GM19025 (cell line): ENCODE results near the gene RAC3.

Experiments used
- ATAC-seq: cut with Tn5 transposase; IDR thresholded peaks from one replicate; pipeline ENCODE4 v1.9.1; 2021; ENCODE audit warnings: mild to moderate bottlenecking, low read depth, moderate library complexity; ENCODE audit not compliant: unreplicated experiment

The RAC3 gene

DNA sequence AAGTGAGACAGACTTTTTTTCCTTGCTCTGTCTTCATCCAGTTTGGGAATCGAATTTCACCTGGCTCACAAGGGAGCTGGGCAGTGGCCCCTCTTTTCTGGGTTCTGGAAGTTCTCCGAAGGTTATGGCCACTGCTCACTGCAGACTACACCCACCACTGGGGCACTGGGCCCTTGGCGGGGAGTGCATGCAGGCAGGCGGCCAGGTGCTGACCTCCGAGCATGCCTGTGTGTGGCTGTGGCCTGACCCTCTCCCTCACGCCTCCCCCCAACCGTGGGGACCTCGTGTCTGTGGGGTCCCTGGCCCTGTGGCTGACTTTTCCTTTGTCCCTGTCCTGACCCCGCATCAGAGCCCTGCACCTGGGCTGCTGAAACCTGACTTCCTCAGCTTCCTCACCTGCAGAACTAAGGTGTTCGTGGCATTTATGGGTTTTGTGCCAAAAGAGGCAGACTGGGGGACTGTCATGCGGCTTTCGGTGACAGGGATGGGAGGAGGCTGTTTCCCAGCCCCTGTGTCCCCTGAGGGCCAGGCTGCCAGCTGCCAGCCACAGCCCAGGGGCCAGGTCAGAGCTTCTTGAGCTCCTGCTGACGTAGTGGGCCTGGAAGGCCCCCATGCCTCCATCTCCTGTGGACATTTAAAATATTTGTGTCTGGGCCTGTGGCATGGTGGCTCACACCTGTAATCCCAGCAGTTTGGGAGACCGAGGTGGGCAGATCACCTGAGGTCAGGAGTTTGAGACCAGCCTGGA lies 32.6 kb upstream of the RAC3 start:
- no peak for ATAC-seq

DNA sequence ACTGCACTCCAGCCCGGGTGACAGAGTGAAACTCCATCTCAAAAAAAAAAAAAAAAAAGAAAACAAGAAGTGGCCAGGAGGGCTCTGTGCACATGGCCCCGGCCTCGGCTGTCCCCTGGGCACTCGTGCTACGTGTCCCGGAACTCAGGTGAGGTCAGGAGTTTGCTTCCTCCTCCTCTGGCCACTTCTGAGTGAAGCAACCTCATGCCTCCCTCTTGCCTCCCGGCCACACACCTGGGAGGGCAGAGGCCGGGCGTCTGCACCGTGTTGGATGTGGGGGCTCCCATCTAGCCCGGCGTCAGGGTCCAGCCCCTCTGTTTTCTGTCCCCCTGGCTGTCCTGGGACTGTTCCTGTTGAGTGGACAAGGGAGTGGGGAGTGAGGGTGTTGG lies 31.9 kb upstream of the RAC3 start:
- no peak for ATAC-seq

DNA sequence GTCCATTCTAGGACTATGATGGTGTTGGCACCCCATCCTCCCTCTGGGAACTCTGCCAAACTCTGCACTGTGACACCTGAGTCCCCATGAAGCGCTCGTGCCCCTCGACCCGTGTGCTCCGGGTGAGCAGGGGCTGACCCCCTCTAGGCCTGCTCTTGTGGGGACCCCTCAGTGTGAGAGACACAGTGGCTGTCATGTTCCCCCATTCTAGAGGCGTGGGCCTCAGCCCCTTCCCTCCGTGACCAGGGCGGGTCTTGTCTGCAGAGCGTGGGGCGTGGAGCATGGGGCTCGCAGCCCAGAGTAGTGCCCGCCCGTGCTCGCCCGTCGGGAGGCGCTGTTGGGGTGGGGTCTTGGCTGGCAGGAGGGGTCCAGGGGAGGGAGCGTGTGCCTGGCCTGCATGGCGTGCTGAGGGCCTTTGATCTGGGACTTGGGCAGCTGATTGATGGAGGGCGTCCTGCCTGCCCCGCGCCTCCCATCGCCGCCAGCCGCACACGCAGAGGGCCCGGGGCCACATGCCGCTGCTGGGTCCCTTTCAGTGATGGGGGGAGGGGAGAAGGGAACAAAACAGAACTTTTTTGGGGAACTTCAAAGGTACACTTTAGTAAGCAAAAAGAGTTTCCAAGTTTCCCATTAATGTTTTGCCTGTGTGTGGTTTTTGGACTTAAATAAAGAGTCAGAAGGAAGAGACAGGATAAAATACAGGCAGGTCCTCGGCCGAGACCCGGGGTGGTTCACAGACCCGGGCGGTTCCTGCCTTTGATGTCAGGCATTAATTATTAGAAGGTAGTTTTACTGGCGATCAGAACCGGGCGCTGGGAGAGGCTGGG lies 31.3 kb upstream of the RAC3 start:
- no peak for ATAC-seq

DNA sequence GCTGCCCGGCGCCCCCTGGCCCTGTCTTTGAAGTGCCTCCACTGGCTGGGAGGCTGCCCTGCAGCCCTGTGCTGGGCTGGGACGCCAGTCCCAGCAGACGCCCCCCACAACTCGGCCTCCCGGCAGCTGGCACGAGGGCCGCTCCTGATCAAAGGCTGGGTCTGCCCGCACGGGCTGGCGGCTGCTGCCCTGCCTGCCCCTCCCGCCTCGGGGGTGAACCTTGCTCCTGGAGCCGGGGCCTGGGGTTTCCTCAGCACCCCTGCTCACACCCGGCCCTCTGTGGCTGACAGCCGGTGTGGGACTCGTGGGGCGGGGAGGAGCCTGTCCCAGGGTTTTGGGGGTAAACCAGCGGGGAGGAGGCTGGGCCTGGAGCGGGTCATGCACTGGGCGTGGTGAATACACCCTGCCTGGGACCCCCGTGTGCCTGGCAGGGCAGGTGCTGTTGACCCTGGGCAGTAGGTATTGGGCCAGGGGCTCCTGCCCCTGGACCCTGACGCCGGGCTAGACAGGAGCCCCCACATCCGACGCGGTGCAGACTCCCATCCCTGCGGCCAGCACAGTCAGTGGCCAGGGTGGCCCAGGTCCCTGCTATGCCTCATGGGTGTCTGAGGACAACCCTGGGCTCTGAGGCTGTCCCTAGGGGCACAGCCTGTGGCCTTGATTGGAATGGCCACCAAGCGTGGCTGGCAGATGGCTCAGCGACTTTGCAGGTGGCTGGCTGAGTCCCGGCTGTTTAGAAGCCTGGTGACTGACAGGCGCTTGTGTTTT lies 30.5 kb upstream of the RAC3 start:
- ATAC-seq, result no peak

DNA sequence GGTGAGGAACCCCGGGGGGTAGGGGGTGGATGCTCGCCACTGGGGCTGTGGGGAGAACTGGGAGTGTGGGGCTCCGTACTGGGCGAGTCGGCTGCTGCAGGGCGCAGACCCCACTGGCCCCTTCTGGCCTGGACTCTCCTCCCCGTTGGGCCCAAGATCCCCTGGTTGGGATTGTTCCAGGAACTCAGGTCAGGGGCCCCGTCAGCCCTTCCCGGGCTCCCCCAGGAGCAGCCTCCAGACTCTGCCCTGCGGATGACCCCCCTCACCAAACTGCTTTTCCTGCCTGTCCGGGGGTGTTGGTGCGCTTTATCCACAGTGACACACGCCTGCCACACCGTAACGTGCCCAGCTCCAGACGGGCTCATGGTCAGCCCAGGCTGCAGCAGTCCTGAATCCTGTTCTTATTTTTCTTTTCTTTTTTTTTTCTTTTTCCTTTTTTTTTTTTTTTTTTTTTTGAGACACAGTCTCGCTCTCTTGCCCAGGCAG lies 29.9 kb upstream of the RAC3 start:
- ATAC-seq, result no peak

DNA sequence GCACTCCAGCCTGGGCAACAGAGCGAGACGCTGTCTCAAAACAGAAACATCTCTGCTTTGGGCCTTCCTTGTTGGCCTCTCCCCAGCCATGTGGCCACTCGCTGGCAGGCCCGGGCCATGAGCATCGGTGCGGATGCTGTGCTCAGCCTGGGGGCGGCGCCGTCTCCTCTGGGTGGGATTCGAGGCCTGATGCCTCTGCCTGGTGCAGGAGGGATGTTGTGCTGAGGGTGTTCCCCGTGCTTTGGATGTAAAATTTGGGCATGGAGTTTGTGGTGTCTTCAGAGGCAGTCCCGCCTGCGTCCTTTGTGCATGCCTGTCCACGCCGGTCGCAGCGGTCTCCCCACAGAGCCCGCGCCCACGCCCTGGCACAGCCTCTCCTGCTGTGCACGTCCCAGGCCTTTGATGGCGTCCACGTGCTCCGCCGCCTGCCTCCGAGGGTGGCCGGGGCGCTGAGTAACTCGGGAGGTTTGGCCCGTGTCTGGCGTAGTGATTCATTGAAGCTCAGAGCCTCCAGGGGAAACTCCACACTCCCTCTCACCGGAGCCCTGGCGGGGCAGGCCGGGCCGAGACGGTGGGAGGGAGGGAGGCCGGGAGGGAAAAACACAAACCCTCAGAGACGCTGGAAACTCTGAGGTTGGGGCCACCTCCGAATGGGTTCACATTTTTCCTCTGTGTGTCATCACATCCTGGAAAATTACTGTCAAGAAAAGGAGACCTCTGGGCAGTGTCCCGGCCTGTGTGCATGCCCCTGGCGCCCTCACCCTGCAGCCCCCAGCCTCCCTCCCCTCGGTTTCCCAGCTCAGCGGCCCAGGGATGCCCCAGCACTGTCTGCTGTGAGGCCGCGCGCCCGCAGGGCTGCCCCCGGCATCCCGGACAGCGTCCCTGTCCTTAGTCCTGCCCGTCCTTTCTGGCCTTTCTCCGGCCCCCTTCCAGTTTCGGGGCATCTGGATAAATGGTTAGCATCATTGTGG lies 27.8 kb upstream of the RAC3 start:
- no peak for ATAC-seq

DNA sequence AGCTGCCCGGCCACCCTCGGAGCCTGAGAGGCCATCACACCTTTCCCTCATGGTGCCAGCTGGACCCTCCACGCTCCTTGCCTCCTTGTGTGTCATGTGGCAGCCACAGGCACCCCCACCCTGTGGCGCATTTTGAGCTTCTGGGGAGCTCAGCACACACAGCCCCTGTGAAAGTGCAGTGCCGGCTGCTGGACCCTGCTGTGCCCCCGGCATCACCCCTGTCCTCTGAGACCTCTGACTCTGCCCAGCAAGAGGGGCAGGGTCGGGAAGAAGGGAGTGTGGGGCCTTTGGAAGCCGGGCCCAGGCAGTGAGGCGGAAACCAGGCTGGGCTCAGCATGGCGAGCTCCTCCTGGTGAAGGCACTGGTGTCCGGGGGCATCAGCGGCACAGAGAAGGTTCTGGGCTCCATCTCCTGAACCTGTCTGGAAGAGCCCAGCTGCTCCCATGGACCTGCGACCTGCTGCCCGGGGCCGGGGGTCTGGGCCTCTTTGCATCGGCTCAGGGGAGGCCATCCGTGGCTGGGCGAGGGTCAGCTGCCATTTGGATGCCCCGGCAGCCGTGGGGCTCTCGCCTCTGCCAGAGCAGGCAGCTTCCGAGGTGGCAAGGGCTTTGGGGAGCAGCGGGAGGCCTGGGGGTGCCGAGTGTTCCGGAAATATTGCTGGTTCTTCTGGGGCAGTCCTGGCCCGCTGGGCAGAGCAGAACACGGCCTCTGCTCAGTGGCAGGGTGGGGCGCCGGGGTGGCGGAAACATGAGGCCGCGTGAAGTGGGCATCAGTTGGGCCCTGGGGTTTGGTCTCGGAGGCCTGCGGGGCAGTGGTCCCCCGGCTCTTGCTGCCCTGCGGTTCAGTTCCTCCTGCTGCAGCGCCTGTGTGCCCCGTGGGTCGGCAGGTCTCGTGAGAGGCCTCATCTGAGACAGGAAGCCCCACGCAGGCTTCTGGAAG lies 26.7 kb upstream of the RAC3 start:
- no peak for ATAC-seq

DNA sequence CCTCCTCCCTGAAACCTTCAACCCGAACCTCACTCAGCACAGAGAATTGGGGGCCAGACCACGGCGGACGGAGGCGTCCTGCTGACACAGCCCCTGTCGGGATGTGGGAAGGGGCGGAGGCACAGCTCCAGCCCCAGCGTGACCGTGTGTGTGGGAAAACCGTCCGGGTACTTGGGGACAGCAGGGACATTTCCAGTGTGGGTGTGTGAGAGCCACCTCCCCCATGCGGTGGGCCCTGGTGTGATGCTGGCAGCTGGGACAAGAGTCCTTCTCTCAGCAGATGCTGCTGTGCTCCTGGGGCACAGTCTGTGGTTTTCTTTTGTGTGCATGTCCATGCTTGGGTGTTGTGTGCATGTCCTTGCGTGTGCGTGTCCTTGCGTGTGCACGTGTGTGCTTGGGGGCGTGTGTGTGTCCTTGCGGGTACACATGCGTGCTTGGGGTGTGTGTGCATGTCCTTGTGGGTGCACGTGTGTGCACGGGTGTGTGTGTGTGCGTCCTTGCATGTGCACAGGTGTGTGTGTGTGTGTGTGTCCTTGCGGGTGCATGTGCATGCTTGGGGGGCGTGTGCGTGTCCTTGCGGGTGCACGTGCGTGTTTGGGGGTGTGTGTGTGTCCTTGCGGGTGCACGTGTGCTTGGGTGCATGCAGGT lies 25.7 kb upstream of the RAC3 start:
- no peak for ATAC-seq

DNA sequence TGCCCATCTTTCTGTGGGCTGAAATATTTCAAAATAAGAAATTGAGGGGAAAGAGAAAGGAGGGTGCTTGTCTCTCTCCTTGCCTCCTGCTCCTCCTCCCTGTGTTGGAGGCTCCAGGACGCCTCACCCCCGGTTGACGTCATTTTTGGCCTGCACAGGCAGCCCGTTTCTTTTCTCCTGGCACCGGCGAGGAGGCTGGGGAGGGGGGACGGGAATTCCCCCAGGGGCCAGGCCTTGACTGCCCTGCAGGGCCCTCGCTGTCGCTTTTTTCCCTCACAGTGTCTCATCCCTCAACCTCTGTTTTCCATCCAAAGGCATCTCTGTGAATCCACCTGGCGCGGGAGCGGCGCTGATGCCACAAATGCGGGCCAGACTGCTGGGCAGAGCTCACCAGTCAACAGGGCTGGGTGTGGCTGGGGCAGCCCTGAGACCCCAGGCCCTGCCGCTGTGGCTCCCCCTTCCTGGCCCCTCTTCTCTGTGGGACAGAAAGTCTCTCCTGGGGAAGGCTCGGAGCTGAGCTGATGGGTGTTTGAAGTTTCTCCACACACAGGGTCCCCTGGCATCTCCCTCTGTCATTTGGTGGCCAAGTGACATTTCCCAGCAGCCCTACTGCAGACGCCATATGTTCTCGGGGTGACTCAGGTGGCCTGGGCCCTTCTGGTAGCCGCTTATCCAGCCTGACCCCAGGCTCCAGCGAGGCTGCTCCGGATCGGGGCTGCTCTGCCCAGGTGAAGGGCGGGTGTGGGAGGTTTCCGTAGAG lies 24.8 kb upstream of the RAC3 start:
- no peak for ATAC-seq

DNA sequence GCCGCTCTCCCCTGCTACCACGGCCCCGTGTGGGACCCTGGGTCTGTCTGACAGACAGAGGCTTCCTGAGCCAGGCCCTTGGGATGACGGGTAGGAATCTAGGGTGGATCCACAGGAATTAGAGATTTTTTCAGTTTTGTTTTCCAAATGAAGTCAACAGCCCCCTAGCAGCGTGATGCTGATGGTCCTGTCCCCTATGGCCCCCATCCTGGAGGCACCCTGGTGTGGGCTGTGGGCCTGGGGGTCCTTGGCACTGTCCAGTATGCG lies 24.3 kb upstream of the RAC3 start:
- no peak for ATAC-seq

DNA sequence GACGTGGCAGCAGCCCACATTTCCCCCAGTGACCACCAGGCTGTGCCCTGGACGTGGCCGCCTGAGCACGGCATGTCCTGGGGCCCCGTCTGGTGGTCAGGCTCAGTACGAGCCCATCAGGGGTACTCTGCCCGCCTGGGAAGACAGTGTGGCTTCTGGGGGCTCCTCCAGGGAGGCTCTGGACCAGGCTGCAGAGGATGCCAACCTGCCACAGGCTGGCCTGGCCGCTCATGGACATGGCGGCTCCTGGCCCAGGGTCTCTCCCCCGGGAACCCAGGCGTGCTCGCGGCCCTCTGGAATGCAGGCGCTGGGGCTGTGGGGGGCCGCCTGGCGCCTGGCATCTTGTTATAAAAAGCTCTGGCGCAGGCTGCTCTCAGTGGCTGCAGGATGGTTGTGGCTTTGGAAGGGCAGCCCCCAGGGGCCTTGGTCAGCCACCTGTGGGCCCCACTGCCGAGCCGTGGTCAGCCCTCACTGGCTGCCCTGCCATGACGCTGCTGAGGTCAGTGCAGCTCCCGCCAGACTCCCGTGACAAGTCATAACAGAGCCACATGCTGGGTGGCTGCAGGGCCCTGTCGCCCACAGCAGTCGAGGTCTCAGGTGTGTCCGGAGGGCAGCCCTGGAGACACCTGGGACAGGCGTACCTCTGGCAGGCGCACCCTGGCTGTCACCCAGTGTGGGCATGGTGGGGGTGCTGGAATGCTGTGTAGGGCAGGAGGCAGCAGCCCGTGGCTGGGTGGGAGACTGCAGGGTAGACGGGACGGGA lies 23.8 kb upstream of the RAC3 start:
- no peak for ATAC-seq

DNA sequence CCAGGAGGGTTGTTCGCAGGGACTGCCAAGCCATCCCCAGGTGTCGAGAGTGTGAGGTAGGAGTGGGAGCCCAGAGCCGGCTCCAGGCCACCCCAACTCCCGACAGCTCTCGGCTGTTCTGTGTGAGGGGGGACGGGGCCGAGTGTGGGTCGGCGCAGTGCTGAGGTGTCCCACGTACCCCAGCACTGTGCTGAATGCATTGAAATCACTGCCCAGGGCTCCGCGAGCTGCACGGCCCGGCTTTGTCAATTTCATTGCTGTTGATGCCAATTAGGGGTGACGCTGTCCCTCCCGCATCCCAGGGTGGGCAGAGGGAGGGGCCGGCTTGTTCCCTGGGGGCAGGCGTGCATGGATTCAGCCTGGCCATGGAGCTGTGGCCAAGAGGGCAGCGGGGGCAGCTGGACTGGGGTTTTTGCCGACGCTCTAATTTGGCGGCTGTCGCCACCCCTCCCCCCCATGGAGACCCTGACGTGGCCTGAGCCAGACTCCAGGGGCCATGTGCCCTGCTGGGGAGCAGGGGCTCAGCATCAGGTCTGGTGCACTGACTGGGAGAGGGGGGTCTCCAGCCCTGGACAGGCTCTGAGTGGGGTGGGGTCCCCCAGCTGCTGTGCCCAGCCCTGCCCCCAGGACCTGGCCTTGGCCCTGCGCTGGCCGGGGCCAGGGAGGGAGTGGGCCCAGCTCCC lies 23.1 kb upstream of the RAC3 start:
- no peak for ATAC-seq

DNA sequence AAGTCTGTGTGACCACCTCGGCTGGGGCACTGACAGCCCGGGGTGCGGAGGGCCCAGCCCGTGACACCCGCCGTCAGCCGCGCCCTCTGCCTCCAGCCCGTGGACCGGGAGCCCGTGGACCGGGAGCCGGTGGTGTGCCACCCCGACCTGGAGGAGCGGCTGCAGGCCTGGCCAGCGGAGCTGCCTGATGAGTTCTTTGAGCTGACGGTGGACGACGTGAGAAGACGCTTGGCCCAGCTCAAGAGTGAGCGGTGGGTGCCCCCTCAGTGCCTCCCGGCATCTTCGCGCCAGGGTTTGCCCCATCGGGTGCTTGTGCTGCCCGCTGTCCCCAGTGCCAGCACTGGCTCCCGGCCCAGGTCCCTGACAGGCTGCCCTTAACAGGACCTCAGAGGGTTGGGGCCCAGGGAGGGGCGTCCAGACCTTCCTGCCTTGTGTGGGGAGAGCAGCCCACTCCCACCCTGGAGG lies 22.5 kb upstream of the RAC3 start:
- no peak for ATAC-seq

DNA sequence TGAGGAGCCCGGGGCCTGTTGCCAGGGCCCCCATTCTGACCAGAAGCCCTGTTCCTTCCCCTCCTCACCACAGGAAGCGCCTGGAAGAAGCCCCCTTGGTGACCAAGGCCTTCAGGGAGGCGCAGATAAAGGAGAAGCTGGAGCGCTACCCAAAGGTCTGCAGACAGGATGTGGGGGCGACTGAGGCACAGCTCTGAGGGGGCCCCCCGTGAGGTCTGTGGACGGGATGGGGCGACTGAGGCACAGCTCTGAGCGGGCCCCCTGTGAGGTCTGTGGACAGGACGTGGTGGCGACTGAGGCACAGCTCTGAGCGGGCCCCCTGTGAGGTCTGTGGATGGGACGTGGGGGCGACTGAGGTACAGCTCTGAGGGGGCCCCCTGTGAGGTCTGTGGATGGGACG lies 22.1 kb upstream of the RAC3 start:
- no peak for ATAC-seq

DNA sequence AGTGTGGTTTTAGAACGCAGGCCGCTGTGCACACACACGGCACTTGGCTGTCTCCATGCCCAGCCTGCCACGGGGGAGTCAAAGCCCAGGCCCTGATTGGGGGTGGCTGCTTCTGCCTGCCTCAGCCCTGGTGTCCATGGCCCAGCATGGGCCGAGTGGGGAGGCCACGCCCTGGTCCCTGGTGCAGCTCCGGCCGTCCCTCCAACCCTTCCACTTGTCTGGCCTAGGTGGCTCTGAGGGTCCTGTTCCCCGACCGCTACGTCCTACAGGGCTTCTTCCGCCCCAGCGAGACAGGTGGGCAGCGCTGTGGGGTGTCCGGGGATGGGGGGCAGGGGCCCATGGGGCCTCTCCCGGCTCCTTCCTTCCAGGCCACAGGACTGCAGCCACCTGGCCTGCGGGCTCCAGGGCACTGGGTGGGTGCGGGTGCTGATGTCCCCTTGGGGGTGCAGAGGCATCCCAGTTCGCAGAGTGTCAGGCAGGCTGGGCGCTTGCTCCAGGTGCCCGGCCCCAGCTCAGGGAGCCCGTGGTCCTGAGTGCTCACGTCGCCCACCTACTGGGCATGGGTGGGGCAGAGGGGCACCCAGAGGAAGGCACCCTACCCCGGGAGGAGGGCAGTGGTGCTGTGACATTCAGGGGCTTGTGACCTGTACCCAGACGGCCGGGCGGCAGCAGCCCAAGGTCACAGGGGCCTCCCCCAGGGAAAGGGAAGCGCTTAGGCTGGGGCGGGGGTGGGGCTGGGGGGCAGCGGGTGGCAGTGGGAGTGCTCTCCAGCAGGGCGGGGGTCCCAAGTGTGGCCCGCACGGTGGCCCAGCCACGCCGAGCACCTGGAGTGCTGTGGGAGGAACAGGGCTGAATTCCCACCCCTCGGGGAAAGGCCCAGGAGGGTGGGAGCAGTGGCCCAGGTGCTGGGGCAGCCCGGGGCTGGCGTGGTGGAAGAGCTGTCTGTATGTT lies 20.6 kb upstream of the RAC3 start:
- no peak for ATAC-seq
